BJ (cell line): ENCODE data around the gene TIAM2. TPM values are rescaled to one million over a fixed set of nuclear protein-coding genes. Genes with fewer than 3 reads are reported as not detected.

Experiments
- CTCF ChIA-PET: fragments of 350-600 bp; formaldehyde crosslinking; extraction: SDS; loops from one replicate; lab custom pipeline; 2021; ENCODE audit warnings: antibody characterized with exemption, inconsistent platforms; lab: Yijun Ruan, JAX
- POLR2A ChIA-PET: fragments of 300-600 bp; sonication (Branson Sonifier 250); formaldehyde crosslinking; extraction: SDS; loops from one replicate; lab custom pipeline; 2021; ENCODE audit warnings: antibody characterized with exemption; lab: Charles Lee
- DNase-seq: peaks from one replicate; pipeline ENCODE4 v3.0.0-alpha.2; 2011; ENCODE audit warnings: low read depth
- H3K27me3 ChIP-seq: 2 replicates; pipeline ENCODE4 v1.6.0; 2011; ENCODE audit warnings: low read length; ENCODE audit not compliant: control insufficient read depth, insufficient read depth
- H3K36me3 ChIP-seq: 2 replicates; pipeline ENCODE4 v1.5.1; 2011; ENCODE audit warnings: low read length; ENCODE audit not compliant: control insufficient read depth, insufficient read depth
- H3K4me3 ChIP-seq: 2 replicates; pipeline ENCODE4 v1.5.1; 2011; ENCODE audit warnings: low read depth, mild to moderate bottlenecking, control low read depth, low read length
- CTCF ChIP-seq: IDR thresholded peaks from 2 replicates; pipeline ENCODE4 v1.5.1; 2011; ENCODE audit warnings: low read depth, mild to moderate bottlenecking, control low read depth, inconsistent platforms, low read length, moderate library complexity; ENCODE audit not compliant: insufficient read depth
- polyA plus RNA-seq: library from polyadenylated mRNA; depleted of rRNA; stranded (reverse); fragments of >200 nt; gene quantifications from 2 replicates; pipeline ENCODE4 v1.2.3, GENCODE V29; 2011

The TIAM2 gene
- polyA plus RNA-seq, 1 experiment = 4.6 TPM

GRCh38 chr6:155207223-155207622 is 212.1 kb downstream of the TIAM2 start:
- Histone ChIP-seq H3K36me3 (no peaks in the 10 kb centered on the region), H3K4me3 (no peak overlapping the region), H3K27me3 (no peaks in the 10 kb centered on the region)
- TF ChIP-seq CTCF = no peak
- ChIA-PET CTCF (interaction anchor here (1.4 to 2.2 kb wide), 2 partner anchors 16 to 30 kb away, joined by 3 to 7 read pairs; no protein-coding TSS in a partner anchor), POLR2A (no interaction called here)
- DNase-seq = no peak

GRCh38 chr6:155212106-155212505 is 217.0 kb downstream of the TIAM2 start:
- no peak for DNase-seq
- CTCF ChIA-PET = interaction anchor here (0.5 kb wide), 1 partner anchor 302 kb away, joined by 3 read pairs; no protein-coding TSS in a partner anchor
- POLR2A ChIA-PET = no interaction called here
- H3K4me3 ChIP-seq = no peak overlapping the region
- H3K27me3 ChIP-seq = no peaks in the 10 kb centered on the region
- no peaks in the 10 kb centered on the region for H3K36me3 ChIP-seq
- TF ChIP-seq CTCF = no peak

- ChIA-PET POLR2A (no interaction called here), CTCF (interaction anchor here (0.5 to 0.9 kb wide), 3 partner anchors 10 to 303 kb away, joined by 3 to 4 read pairs (median 3); no protein-coding TSS in a partner anchor)
- TF ChIP-seq CTCF = no peak
- no peak for DNase-seq
- Histone ChIP-seq H3K36me3 (no peaks in the 10 kb centered on the region), H3K27me3 (no peaks in the 10 kb centered on the region), H3K4me3 (no peak overlapping the region)
These were observed 217.7 kb downstream of the TIAM2 start for GRCh38 chr6:155212616-155213380.

GRCh38 chr6:155213611-155214372 is 218.7 kb downstream of the TIAM2 start:
- no peaks in the 10 kb centered on the region for H3K27me3 ChIP-seq
- H3K36me3 ChIP-seq = no peaks in the 10 kb centered on the region
- no peak for TF ChIP-seq CTCF
- no peak for DNase-seq
- no peak overlapping the region for H3K4me3 ChIP-seq
- ChIA-PET CTCF (interaction anchor here (0.8 to 1.0 kb wide), 2 partner anchors 8 to 19 kb away, joined by 3 read pairs; no protein-coding TSS in a partner anchor), POLR2A (no interaction called here)

GRCh38 chr6:155215906-155216305 is 220.8 kb downstream of the TIAM2 start:
- Histone ChIP-seq H3K36me3 (no peaks in the 10 kb centered on the region; the same call in 1 of the 2 replicates), H3K4me3 (no peak overlapping the region), H3K27me3 (no peaks in the 10 kb centered on the region)
- CTCF ChIA-PET = no interaction called here
- POLR2A ChIA-PET = no interaction called here
- no peak for TF ChIP-seq CTCF
- DNase-seq = no peak
